ENCODE data around the gene C19orf25.

DNA sequence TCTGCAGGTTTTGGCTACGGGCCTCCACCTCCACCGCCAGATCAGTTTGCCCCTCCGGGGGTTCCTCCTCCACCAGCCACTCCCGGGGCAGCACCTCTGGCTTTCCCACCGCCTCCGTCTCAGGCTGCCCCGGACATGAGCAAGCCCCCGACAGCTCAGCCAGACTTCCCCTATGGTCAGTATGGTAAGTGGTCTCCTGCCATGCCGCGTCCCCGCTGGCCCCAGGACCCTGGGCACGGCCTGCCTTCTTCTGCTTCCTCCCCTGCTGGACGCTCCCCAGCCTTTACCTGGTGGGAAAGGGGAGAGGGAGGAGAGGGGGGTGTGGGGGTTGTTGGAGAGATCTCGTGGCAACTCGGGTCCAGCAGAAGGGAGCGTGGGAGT lies 46.5 kb downstream of the C19orf25 start:
- TF ChIP-seq POLR2A (IDR thresholded peaks at IDR 0.05; ENCODE audit: low read depth, low read length) = no peak
- TF ChIP-seq POLR2AphosphoS5 (IDR thresholded peaks at IDR 0.05; ENCODE audit: low read depth, low read length) = no peak
- TF ChIP-seq TAF1 (IDR thresholded peaks at IDR 0.05; ENCODE audit: low read depth, low read length) = no peak
- TF ChIP-seq POU2F2 (IDR thresholded peaks at IDR 0.05; ENCODE audit: low read depth, low read length) = no peak
